Measurements from ENCODE around the gene CAB39L. TPM values are rescaled to one million over a fixed set of nuclear protein-coding genes. Genes with fewer than 3 reads are reported as not detected.

Gene CAB39L
- total and polyA plus RNA-seq, 2 donors (not counting 3 experiments of a cell fraction or from before 2014, with no cell fraction given): 3.1 to 7.2 TPM

DNA sequence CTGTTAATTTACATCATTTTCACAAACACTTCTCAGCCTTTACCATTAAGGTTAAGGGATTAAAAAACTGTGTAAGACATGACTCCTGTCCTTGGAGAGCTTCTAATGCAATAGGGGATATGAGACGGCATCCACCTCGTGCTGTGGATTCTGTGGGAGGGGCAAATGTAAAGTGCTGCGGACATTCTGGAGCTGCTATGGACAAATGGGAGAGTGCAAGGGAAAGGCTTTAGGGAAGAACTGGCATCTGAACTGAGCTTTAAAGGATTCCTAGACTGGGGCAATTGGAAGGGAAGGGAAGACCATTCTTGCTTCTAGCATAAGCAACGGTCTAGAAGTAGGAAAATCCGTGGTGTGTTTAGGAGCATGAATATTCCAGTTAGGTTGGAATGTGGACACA, 164.8 kb downstream of the CAB39L start:
- Histone ChIP-seq H4K20me1 (replicated peaks; ENCODE audit: control insufficient read depth, extremely low read depth, insufficient read depth, low read length) (no peaks in the 10 kb centered on the region), H3K4me3 (replicated peaks in 1 of 3; ENCODE audit: insufficient read depth in 1 of 3, low read depth in 1 of 3, low read length in 3 of 3) (no peak overlapping the region), H3K4me1 (ENCODE audit: control insufficient read depth, extremely low read depth, insufficient read depth, low read length) (no peaks in the 10 kb centered on the region), H3K4me2 (ENCODE audit: insufficient read depth, low read length) (no peak overlapping the region), H2AFZ (ENCODE audit: low read depth, low read length) (no peak overlapping the region), H3K27ac (ENCODE audit: insufficient read depth, low read depth, low read length) (no peak overlapping the region), H3K9me1 (replicated peaks; ENCODE audit: control insufficient read depth, extremely low read depth, insufficient read depth, low read length) (no peaks in the 10 kb centered on the region), H3K9me3 (replicated peaks; ENCODE audit: control insufficient read depth, insufficient read depth, low read length) (no peaks in the 10 kb centered on the region), H3K9ac (replicated peaks; ENCODE audit: extremely low read depth, insufficient read depth, low read length) (no peak overlapping the region), H3K27me3 (ENCODE audit: control insufficient read depth in 2 of 2, insufficient read depth in 2 of 2, low read length in 2 of 2) (no peaks in the 10 kb centered on the region), H3K36me3 (ENCODE audit: control insufficient read depth in 2 of 2, extremely low read depth in 1 of 2, insufficient read depth in 2 of 2, low read length in 2 of 2) (no peaks in the 10 kb centered on the region), H3K79me2 (ENCODE audit: control insufficient read depth, insufficient read depth, low read length) (no peaks in the 10 kb centered on the region)
- no TSS peak for BruUV-seq (replicated peaks)
- ChIA-PET POLR2A (no interaction called here), CTCF (interaction anchor here (1.0 to 8.0 kb wide), 4 partner anchors 18 to 328 kb away, joined by 4 to 123 read pairs (median 5); no protein-coding TSS in a partner anchor)
- TF ChIP-seq POLR2A (IDR thresholded peaks at IDR 0.05; ENCODE audit: low read depth, low read length): no peak
- TF ChIP-seq GATA2 (IDR thresholded peaks at IDR 0.05; ENCODE audit: insufficient read depth, insufficient read length, low read depth, low read length): no peak
- no peak for TF ChIP-seq POLR2AphosphoS5 (IDR thresholded peaks at IDR 0.05; ENCODE audit: insufficient read depth, low read depth, low read length)
- TF ChIP-seq MYC (IDR thresholded peaks at IDR 0.05; ENCODE audit: low read depth, low read length): no peak
- TF ChIP-seq, protein P1, sequence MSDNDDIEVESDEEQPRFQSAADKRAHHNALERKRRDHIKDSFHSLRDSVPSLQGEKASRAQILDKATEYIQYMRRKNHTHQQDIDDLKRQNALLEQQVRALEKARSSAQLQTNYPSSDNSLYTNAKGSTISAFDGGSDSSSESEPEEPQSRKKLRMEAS (IDR thresholded peaks at IDR 0.05; ENCODE audit: insufficient read depth, insufficient read length): no peak
- TF ChIP-seq, protein P2, sequence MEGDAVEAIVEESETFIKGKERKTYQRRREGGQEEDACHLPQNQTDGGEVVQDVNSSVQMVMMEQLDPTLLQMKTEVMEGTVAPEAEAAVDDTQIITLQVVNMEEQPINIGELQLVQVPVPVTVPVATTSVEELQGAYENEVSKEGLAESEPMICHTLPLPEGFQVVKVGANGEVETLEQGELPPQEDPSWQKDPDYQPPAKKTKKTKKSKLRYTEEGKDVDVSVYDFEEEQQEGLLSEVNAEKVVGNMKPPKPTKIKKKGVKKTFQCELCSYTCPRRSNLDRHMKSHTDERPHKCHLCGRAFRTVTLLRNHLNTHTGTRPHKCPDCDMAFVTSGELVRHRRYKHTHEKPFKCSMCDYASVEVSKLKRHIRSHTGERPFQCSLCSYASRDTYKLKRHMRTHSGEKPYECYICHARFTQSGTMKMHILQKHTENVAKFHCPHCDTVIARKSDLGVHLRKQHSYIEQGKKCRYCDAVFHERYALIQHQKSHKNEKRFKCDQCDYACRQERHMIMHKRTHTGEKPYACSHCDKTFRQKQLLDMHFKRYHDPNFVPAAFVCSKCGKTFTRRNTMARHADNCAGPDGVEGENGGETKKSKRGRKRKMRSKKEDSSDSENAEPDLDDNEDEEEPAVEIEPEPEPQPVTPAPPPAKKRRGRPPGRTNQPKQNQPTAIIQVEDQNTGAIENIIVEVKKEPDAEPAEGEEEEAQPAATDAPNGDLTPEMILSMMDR (IDR thresholded peaks at IDR 0.05; ENCODE audit: extremely low read depth in 1 of 2, insufficient read depth in 1 of 2, low read depth in 1 of 2, low read length in 2 of 2): no peak
- dilution Hi-C loops (cut with MboI; ENCODE audit: extremely low pct_ligation_motif_present, low sequenced_read_pairs): no loop called here
- intact Hi-C loops (cut with micrococcal nuclease): no loop called here
- FAIRE-seq (no peak), DNase-seq (ENCODE audit: low read depth, low spot score) (no peak)

DNA sequence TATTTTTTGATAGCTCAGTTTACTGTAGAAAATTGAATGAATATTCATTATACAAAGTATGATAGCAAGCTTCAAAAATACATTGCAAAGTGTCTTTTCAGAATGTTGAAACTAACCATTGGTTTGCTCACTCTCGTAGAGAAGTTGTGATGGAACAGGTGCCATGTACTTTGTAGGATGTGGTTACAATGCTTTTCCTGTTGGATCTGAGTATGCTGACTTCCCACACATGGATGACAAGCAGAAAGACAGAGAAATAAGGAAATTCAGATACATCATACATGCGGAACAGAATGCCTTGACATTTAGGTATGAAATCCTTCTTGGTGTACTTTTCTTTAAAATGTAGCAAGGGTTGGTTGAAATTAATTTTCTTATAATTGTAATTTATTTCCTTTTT, 165.7 kb downstream of the CAB39L start:
- intact Hi-C loops (cut with micrococcal nuclease): no loop called here
- Histone ChIP-seq H3K27me3 (ENCODE audit: control insufficient read depth in 2 of 2, insufficient read depth in 2 of 2, low read length in 2 of 2) (no peaks in the 10 kb centered on the region), H3K4me3 (replicated peaks in 1 of 3; ENCODE audit: insufficient read depth in 1 of 3, low read depth in 1 of 3, low read length in 3 of 3) (no peak overlapping the region), H4K20me1 (replicated peaks; ENCODE audit: control insufficient read depth, extremely low read depth, insufficient read depth, low read length) (no peaks in the 10 kb centered on the region), H3K27ac (ENCODE audit: insufficient read depth, low read depth, low read length) (no peak overlapping the region), H2AFZ (ENCODE audit: low read depth, low read length) (no peak overlapping the region), H3K36me3 (ENCODE audit: control insufficient read depth in 2 of 2, extremely low read depth in 1 of 2, insufficient read depth in 2 of 2, low read length in 2 of 2) (no peaks in the 10 kb centered on the region), H3K79me2 (ENCODE audit: control insufficient read depth, insufficient read depth, low read length) (no peaks in the 10 kb centered on the region), H3K4me1 (ENCODE audit: control insufficient read depth, extremely low read depth, insufficient read depth, low read length) (no peaks in the 10 kb centered on the region), H3K4me2 (ENCODE audit: insufficient read depth, low read length) (no peak overlapping the region), H3K9me3 (replicated peaks; ENCODE audit: control insufficient read depth, insufficient read depth, low read length) (no peaks in the 10 kb centered on the region), H3K9ac (replicated peaks; ENCODE audit: extremely low read depth, insufficient read depth, low read length) (no peak overlapping the region), H3K9me1 (replicated peaks; ENCODE audit: control insufficient read depth, extremely low read depth, insufficient read depth, low read length) (no peaks in the 10 kb centered on the region)
- dilution Hi-C loops (cut with MboI; ENCODE audit: extremely low pct_ligation_motif_present, low sequenced_read_pairs): no loop called here
- no peak for FAIRE-seq
- TF ChIP-seq POLR2AphosphoS5 (IDR thresholded peaks at IDR 0.05; ENCODE audit: insufficient read depth, low read depth, low read length) (no peak), POLR2A (IDR thresholded peaks at IDR 0.05; ENCODE audit: low read depth, low read length) (no peak), MYC (IDR thresholded peaks at IDR 0.05; ENCODE audit: low read depth, low read length) (no peak), EZH2 (IDR thresholded peaks at IDR 0.05; ENCODE audit: borderline replicate concordance, low read depth, low read length, severe bottlenecking) (no peak), JUN (IDR thresholded peaks at IDR 0.05; ENCODE audit: borderline replicate concordance, insufficient read depth, insufficient read length, low read depth) (no peak), FOS (IDR thresholded peaks at IDR 0.05; ENCODE audit: borderline replicate concordance, insufficient read depth, low read length) (no peak), GATA2 (IDR thresholded peaks at IDR 0.05; ENCODE audit: insufficient read depth, insufficient read length, low read depth, low read length) (no peak)
- TF ChIP-seq, protein P2 (IDR thresholded peaks at IDR 0.05; ENCODE audit: extremely low read depth in 1 of 2, insufficient read depth in 1 of 2, low read depth in 1 of 2, low read length in 2 of 2): no peak
- TF ChIP-seq, protein P1 (IDR thresholded peaks at IDR 0.05; ENCODE audit: insufficient read depth, insufficient read length): no peak
- ChIA-PET POLR2A (no interaction called here), CTCF (interaction anchor here (1.0 to 8.0 kb wide), 5 partner anchors 19 to 329 kb away, joined by 4 to 123 read pairs (median 5); no protein-coding TSS in a partner anchor)
- no peak for DNase-seq (ENCODE audit: low read depth, low spot score)
- BruUV-seq (replicated peaks): no TSS peak

Data from endothelial cell of umbilical vein (primary cell).